CD4-positive, CD25-positive, alpha-beta regulatory T cell (primary cell): ENCODE data around the gene U2SURP. TPM values are rescaled to one million over a fixed set of nuclear protein-coding genes. Genes with fewer than 3 reads are reported as not detected.

Experiments used
- ATAC-seq, 2 donors: fragments of 150-1000 bp; cut with Tn5 transposase; one replicate each; pipeline ENCODE4 v1.10.0; 2021; ENCODE audit warnings: low read depth in 2 of 2, moderate number of reproducible peaks in 2 of 2, moderate library complexity in 1 of 2
- DNase-seq, 3 donors: peaks; one replicate each; pipeline versions ENCODE4 v3.0.0 to v3.0.0-alpha.2; 2012 to 2022; ENCODE audit warnings: mixed read lengths in 1 of 3
- H3K27ac ChIP-seq: one replicate; pipeline ENCODE4 v1.7.0; 2013; ENCODE audit warnings: mild to moderate bottlenecking, low read length; ENCODE audit not compliant: insufficient read depth, poor library complexity, severe bottlenecking
- H3K27me3 ChIP-seq: one replicate; pipeline ENCODE4 v1.7.0; 2013; ENCODE audit warnings: low read length; ENCODE audit not compliant: control insufficient read depth, insufficient read depth
- H3K36me3 ChIP-seq: one replicate; pipeline ENCODE4 v1.7.0; 2013; ENCODE audit warnings: mild to moderate bottlenecking, low read length, moderate library complexity; ENCODE audit not compliant: control insufficient read depth, insufficient read depth
- H3K4me1 ChIP-seq: 2 replicates; pipeline ENCODE4 v1.7.0; 2013; ENCODE audit warnings: mild to moderate bottlenecking, low read length; ENCODE audit not compliant: insufficient read depth, control insufficient read depth, poor library complexity, severe bottlenecking
- H3K4me3 ChIP-seq: one replicate; pipeline ENCODE4 v1.7.0; 2013; ENCODE audit warnings: low read depth, mild to moderate bottlenecking, low read length, moderate library complexity
- H3K9me3 ChIP-seq, 2 experiments: 1 replicate in 1 of 2; 2 replicates in 1 of 2; pipeline ENCODE4 v1.7.0; 2013; ENCODE audit warnings: low read length in 2 of 2, mild to moderate bottlenecking in 1 of 2, moderate library complexity in 1 of 2; ENCODE audit not compliant: control insufficient read depth in 2 of 2
- H3K27ac Mint-ChIP-seq, 3 donors: one replicate each; pipeline ENCODE4 v1.8.0; 2020 to 2022; ENCODE audit warnings: mild to moderate bottlenecking in 3 of 3, mixed read lengths in 3 of 3, moderate library complexity in 2 of 3
- H3K27me3 Mint-ChIP-seq: one replicate; pipeline ENCODE4 v1.8.0; 2022; ENCODE audit warnings: mild to moderate bottlenecking, mixed read lengths
- H3K36me3 Mint-ChIP-seq: one replicate; pipeline ENCODE4 v1.8.0; 2020; ENCODE audit warnings: mixed read lengths
- H3K4me1 Mint-ChIP-seq, 4 donors: one replicate each; pipeline ENCODE4 v1.8.0; 2020 to 2022; ENCODE audit warnings: mixed read lengths in 4 of 4, mild to moderate bottlenecking in 1 of 4
- H3K4me3 Mint-ChIP-seq, 4 donors: one replicate each; pipeline ENCODE4 v1.8.0; 2020 to 2022; ENCODE audit warnings: mild to moderate bottlenecking in 4 of 4, mixed read lengths in 4 of 4, moderate library complexity in 3 of 4
- H3K9me3 Mint-ChIP-seq, 7 donors: one replicate each; pipeline ENCODE4 v1.8.0; 2020 to 2022; ENCODE audit warnings: mixed read lengths in 7 of 7, mild to moderate bottlenecking in 3 of 7, moderate library complexity in 2 of 7
- polyA plus RNA-seq, 4 donors: library from polyadenylated mRNA; unstranded; fragments of 300-500 nt; fragmentation: Illumina TruSeq; gene quantifications; one replicate each; pipeline ENCODE4 v1.2.3, GENCODE V29; 2021
- total RNA-seq: library from RNA; stranded (reverse); gene quantifications from one replicate; pipeline ENCODE4 v1.2.3, GENCODE V29; 2022

The U2SURP gene
- total and polyA plus RNA-seq, 5 donors from 2014 or later, result 94.2 to 175 (median 116) TPM

DNA sequence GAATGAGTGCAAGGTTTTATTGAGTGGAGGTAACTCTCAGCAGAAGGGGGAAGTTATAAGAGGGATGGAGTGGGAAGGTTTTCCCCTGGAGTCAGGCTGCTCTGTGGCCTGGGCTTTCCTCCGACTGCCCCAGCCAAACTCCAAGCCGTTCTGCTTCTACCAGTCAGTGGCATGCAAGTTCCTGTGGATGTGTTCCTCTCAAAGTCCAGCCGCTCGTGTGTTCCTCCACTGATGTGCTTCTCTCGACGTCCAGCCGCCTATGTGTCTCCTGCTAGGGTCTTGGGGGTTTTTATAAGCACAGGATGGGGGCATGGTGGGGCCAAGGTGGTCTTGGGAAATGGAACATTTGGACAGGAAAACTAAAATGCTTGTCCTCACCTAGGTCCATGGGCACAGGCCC, 9.0 kb upstream of the U2SURP start:
- Mint-ChIP-seq H3K36me3 (no peaks in the 10 kb centered on the region), H3K27me3 (peaks cover 30% of the 10 kb centered on the region), H3K9me3 (no peaks in the 10 kb centered on the region), H3K4me1 (peaks cover 4 to 6% (median 4%) of the 10 kb centered on the region in 4 donors), H3K27ac (no peak overlapping the region), H3K4me3 (no peak overlapping the region)
- no peaks in the 10 kb centered on the region for H3K9me3 ChIP-seq
- ATAC-seq, result no peak
- peaks cover 10% of the 10 kb centered on the region for H3K27me3 ChIP-seq
- DNase-seq, result no peak
- H3K4me3 ChIP-seq, result no peak overlapping the region
- H3K36me3 ChIP-seq, result no peaks in the 10 kb centered on the region
- H3K27ac ChIP-seq, result no peak overlapping the region
- no peaks in the 10 kb centered on the region for H3K4me1 ChIP-seq

DNA sequence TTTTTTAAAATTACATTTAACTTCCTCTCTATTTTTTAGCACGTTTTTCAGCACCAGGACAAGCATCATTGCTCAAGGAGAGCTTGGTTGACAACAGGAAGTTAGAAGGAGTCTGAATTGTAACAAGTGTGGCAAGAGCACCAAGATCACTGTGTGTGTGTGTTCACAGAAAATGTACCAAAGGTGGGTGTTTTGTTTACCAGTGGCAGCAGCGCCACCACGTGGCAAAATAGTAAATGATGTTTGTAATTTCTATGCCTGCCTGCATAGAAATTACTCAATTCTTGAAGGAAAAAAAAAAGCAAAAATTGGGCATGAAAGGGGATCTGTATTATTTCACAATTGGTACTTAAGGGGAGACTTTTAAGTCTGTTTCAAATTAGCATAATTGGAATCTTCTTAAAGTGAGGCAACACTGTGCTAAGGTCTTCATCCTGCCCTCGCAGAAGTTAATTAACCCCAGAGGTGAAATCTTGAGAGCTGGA, 7.4 kb upstream of the U2SURP start:
- Histone ChIP-seq H3K27ac (no peak overlapping the region), H3K36me3 (no peaks in the 10 kb centered on the region), H3K9me3 (no peaks in the 10 kb centered on the region), H3K27me3 (peaks cover 12% of the 10 kb centered on the region), H3K4me1 (no peaks in the 10 kb centered on the region), H3K4me3 (no peak overlapping the region)
- no peaks in the 10 kb centered on the region for H3K36me3 Mint-ChIP-seq
- DNase-seq (peak; percentile 35 to 80 (median 63)), ATAC-seq (peak; percentile 52 to 74)
- no peak overlapping the region for H3K27ac Mint-ChIP-seq
- H3K4me3 Mint-ChIP-seq, result peak overlapping the region in 1 of 4 donors; percentile 16
- peaks cover 4 to 6% (median 4%) of the 10 kb centered on the region in 4 donors for H3K4me1 Mint-ChIP-seq
- H3K9me3 Mint-ChIP-seq, result no peaks in the 10 kb centered on the region
- peaks cover 35% of the 10 kb centered on the region for H3K27me3 Mint-ChIP-seq

DNA sequence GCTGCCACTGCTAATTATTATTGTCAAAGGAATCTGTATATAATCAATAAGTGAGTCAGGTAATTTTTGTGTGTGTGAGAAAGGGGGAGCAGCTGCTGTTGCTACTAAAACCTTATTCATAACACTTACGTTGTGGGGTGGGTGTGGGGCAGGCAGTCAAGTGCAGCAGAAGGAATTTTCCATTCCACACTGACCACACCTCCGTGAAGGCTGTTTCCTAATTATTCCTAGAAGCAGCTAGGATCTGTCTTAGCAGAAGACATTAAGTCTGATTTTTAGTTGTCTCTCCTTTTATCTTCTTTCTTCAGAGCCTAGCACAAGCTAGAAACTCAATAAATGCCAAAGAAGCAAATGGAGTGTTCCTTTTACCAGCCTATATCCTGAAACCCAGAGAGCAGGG, 4.0 kb upstream of the U2SURP start:
- H3K27ac Mint-ChIP-seq, result no peak overlapping the region
- peaks cover 12 to 21% (median 17%) of the 10 kb centered on the region in 4 donors for H3K4me1 Mint-ChIP-seq
- no peak overlapping the region for H3K4me3 ChIP-seq
- H3K9me3 Mint-ChIP-seq, result no peaks in the 10 kb centered on the region
- DNase-seq (no peak), ATAC-seq (no peak)
- no peaks in the 10 kb centered on the region for H3K9me3 ChIP-seq
- peaks cover 12% of the 10 kb centered on the region for H3K27me3 ChIP-seq
- H3K27ac ChIP-seq, result no peak overlapping the region
- H3K36me3 Mint-ChIP-seq, result no peaks in the 10 kb centered on the region
- no peaks in the 10 kb centered on the region for H3K36me3 ChIP-seq
- peaks cover 22% of the 10 kb centered on the region for H3K27me3 Mint-ChIP-seq
- H3K4me1 ChIP-seq, result peaks cover 15% of the 10 kb centered on the region
- peak overlapping the region in 1 of 4 donors; percentile 6 for H3K4me3 Mint-ChIP-seq

DNA sequence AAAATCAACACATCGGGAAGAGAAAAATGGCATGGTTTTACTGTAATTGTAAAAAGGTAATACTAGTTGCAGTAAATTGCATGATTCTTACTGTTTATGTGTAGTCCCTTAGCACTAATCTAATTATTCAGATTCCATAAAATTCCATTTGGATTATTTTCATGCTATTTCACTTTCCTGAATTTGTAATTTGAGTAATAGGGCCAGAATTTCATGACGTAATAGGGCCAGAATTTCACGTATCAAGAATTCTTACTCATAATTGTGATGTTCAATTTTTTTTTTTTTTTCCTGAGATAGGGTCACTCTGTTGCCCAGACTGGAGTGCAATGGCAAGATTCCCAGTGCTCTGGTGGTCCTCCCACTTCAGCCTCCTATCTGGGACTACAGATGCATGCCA, 2.9 kb upstream of the U2SURP start:
- no peak for ATAC-seq
- Mint-ChIP-seq H3K27ac (no peak overlapping the region), H3K4me1 (peaks cover 17 to 31% (median 24%) of the 10 kb centered on the region in 4 donors)

DNA sequence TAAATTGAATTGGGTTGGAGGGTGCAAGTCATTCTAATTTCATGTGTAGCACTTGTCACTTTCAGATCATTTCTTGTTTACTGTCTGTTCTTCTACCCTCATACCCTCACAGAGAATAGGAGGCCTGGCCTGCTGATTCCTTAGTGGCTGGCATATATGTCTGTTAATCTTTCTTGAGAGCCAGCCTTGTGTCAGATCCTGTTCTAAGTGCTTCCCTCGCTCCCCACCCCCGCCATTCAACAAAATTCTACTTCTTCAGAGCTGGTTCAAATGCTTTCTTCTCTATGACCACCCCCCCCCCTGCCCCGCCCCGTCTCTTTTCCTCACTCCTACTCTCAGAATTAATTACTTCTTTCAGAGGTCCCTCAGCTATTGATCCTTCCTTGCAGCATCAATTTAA, 1.5 kb upstream of the U2SURP start:
- no peaks in the 10 kb centered on the region for H3K9me3 ChIP-seq
- no peak for DNase-seq
- peak overlapping the region; percentile 96 to 100 (median 98) for H3K4me3 Mint-ChIP-seq
- H3K27ac ChIP-seq, result no peak overlapping the region
- H3K36me3 ChIP-seq, result no peaks in the 10 kb centered on the region
- H3K9me3 Mint-ChIP-seq, result no peaks in the 10 kb centered on the region
- peaks cover 15% of the 10 kb centered on the region for H3K27me3 Mint-ChIP-seq
- H3K27me3 ChIP-seq, result peaks cover 9% of the 10 kb centered on the region
- H3K4me3 ChIP-seq, result no peak overlapping the region
- H3K36me3 Mint-ChIP-seq, result no peaks in the 10 kb centered on the region
- peaks cover 39% of the 10 kb centered on the region for H3K4me1 ChIP-seq
- no peak for ATAC-seq
- peaks cover 16 to 38% (median 23%) of the 10 kb centered on the region in 4 donors for H3K4me1 Mint-ChIP-seq
- peak overlapping the region in 1 of 3 donors; percentile 60 for H3K27ac Mint-ChIP-seq

More for the DNA sequence above, 2.9 kb upstream of the U2SURP start:
- no peak overlapping the region for H3K4me3 ChIP-seq
- H3K36me3 ChIP-seq, result no peaks in the 10 kb centered on the region
- no peaks in the 10 kb centered on the region for H3K9me3 ChIP-seq
- H3K27ac ChIP-seq, result no peak overlapping the region
- peak overlapping the region in 1 of 4 donors; percentile 5 for H3K4me3 Mint-ChIP-seq
- no peaks in the 10 kb centered on the region for H3K36me3 Mint-ChIP-seq
- peaks cover 12% of the 10 kb centered on the region for H3K27me3 ChIP-seq
- no peak for DNase-seq
- no peaks in the 10 kb centered on the region for H3K9me3 Mint-ChIP-seq
- H3K27me3 Mint-ChIP-seq, result peaks cover 22% of the 10 kb centered on the region
- peaks cover 25% of the 10 kb centered on the region for H3K4me1 ChIP-seq

DNA sequence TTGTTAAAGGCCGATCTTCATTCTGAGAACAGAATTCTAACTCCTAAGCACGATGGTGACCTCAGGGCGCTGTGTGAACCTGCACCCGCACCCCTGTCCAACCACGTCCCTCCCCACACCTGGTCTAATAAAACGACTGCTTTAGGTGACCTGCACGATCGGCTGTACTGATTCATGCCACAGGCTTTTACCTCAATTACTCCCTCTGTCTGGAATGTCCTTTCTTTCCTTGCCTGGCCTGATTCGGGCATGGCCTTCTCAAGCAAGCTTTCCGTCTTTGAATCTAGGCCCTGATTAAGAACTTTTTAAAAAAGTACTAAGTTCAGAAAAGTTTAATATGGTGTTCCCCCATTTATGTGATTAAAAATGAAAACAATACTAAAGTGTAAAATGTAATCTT, 842 bp upstream of the U2SURP start:
- H3K27me3 Mint-ChIP-seq, result peaks cover 10% of the 10 kb centered on the region
- H3K9me3 Mint-ChIP-seq, result no peaks in the 10 kb centered on the region
- H3K4me1 ChIP-seq, result peaks cover 44% of the 10 kb centered on the region
- peaks cover 20 to 44% (median 26%) of the 10 kb centered on the region in 4 donors for H3K4me1 Mint-ChIP-seq
- no peak for DNase-seq
- peak overlapping the region; percentile 96 to 100 (median 98) for H3K4me3 Mint-ChIP-seq
- peak overlapping the region; percentile 91 for H3K4me3 ChIP-seq
- no peaks in the 10 kb centered on the region for H3K9me3 ChIP-seq
- H3K27ac Mint-ChIP-seq, result peak overlapping the region; percentile 99 to 100 (median 100)
- H3K27ac ChIP-seq, result peak overlapping the region; percentile 95
- H3K27me3 ChIP-seq, result peaks cover 5% of the 10 kb centered on the region
- H3K36me3 ChIP-seq, result no peaks in the 10 kb centered on the region
- H3K36me3 Mint-ChIP-seq, result no peaks in the 10 kb centered on the region
- ATAC-seq, result no peak

DNA sequence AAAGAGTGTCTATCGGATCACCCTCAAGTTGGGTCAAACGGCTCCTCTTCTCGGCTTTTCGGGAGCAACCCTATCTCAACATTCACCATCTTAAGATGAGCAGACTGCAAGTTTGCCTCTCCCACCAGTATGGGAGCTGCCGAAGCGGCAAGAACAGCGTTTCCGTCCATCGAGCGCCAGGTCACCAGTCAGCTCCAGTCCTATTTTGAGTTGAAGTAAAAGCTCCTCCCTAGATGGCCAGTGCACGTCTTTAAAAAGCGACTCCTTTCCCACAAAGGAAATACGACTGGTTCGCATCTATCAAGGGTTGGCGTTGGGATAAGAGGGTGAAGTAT, 369 bp upstream of the U2SURP start:
- H3K27me3 Mint-ChIP-seq, result peaks cover 9% of the 10 kb centered on the region
- DNase-seq, result no peak
- peak overlapping the region; percentile 99 to 100 (median 100) for H3K27ac Mint-ChIP-seq
- peak overlapping the region; percentile 96 to 100 (median 98) for H3K4me3 Mint-ChIP-seq
- Histone ChIP-seq H3K4me3 (peak overlapping the region; percentile 91), H3K4me1 (peaks cover 44% of the 10 kb centered on the region), H3K36me3 (no peaks in the 10 kb centered on the region), H3K27ac (peak overlapping the region; percentile 95), H3K27me3 (peaks cover 5% of the 10 kb centered on the region), H3K9me3 (no peaks in the 10 kb centered on the region)
- no peaks in the 10 kb centered on the region for H3K36me3 Mint-ChIP-seq
- ATAC-seq, result peak; percentile 52 to 58
- H3K9me3 Mint-ChIP-seq, result no peaks in the 10 kb centered on the region
- H3K4me1 Mint-ChIP-seq, result peaks cover 20 to 49% (median 28%) of the 10 kb centered on the region in 4 donors

DNA sequence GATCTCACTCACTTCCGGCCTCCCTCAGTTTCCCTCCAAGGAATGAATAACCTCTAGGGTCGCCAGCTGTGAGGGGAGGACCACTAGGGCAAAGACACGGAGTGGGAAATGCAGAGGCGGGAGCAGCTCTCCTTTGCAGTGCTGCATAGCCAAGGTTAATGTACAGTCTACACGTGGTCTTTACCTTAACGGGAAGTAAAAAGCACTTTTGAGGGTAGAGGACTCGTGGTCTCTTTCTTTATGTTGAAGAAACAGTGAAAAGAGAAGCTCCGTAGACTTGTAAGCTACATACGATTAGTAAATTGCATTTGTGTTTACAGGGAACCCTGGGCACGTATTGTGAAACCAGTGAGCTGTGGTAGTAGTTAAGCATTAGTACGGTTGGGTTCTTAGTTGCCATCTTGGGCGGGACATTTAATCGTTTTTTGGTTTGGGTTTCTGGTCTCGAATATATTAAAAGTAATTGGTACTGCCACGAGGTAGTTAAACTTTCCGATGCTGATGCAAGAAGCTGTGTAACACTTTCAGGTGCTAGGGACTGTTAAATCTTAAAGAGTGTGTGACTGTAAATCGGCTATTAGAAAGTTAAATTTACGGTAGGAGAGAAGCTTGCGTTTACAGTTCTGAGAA, 828 bp downstream of the U2SURP start:
- Mint-ChIP-seq H3K27me3 (peaks cover 6% of the 10 kb centered on the region), H3K4me1 (peaks cover 20 to 61% (median 38%) of the 10 kb centered on the region in 4 donors), H3K27ac (peak overlapping the region; percentile 99 to 100 (median 100)), H3K4me3 (peak overlapping the region; percentile 96 to 100 (median 98)), H3K36me3 (no peaks in the 10 kb centered on the region), H3K9me3 (no peaks in the 10 kb centered on the region)
- Histone ChIP-seq H3K36me3 (no peaks in the 10 kb centered on the region), H3K9me3 (no peaks in the 10 kb centered on the region), H3K4me3 (peak overlapping the region; percentile 91), H3K4me1 (peaks cover 44% of the 10 kb centered on the region), H3K27me3 (peaks cover 3% of the 10 kb centered on the region), H3K27ac (peak overlapping the region; percentile 95)
- ATAC-seq (no peak), DNase-seq (peak in 2 of 3 donors; percentile 5 to 59)
